Suppressor macrophage treated with lipopolysaccharide for 4 hours (primary cell): ENCODE data around the gene BST2.

Source experiments
- DNase-seq: peaks from one replicate; pipeline ENCODE4 v3.0.0-alpha.2; 2020

Gene BST2

GRCh38 chr19:17419154-17419620 is 13.8 kb upstream of the BST2 start:
- peak; percentile 2 for DNase-seq

DNA sequence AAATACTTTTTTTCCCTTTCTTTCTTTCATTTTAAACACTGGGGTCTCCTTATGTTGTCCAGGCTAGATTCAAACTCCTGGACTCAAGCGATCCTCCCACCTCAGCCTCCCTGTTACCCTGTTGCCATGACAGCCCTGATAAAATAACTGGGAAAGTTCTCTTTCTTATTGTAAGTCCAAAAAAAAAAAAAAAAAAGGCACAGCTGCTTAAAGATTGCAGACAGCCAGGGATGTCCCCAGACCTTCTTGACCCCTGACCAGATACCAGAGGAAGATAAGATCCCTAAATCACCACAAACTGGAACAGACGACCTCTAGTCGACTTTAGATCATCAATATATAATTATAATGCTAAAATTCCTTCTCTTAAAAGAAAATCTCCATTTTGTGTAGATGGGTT is 13.3 kb upstream of the BST2 start:
- no peak for DNase-seq

- no peak for DNase-seq
These were observed 9.7 kb upstream of the BST2 start for GRCh38 chr19:17415121-17415520.

DNA sequence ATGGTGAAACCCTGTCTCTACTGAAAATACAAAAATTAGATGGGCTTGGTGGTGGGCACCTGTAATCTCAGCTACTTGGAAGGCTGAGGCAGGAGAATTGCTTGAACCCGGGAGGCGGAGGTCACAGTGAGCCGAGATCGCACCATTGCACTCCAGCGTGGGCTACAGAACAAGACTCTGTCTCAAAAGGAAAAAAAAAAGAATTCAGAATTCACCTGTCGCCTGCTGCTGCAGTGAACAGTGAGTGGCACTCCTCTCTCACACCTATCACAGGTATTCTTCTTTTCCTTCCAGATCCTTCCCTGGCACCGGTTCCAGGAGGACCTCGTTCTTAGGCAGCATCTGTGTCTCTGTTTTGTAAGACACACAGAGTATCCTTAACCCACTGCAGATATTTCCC is 8.7 kb upstream of the BST2 start:
- DNase-seq = no peak

DNA sequence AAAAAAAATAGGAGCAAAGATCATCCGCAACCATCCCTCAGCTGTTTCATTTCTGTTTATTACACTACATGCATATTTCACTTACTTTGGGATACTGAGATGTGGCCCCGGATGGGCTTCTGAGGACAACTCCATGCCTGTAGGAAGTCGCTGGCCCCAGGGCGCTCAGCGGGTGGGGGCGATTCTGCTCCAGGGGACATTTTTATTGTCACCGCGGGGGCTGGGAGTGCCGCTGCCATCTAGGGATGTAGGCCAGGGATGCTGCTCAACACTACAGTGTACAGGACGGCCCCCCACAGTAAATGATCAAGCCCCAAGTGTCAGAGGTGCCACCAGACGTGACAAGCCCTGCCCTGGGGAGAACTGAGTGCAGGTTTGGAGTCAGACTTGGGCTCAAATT is 6.4 kb upstream of the BST2 start:
- no peak for DNase-seq

DNA sequence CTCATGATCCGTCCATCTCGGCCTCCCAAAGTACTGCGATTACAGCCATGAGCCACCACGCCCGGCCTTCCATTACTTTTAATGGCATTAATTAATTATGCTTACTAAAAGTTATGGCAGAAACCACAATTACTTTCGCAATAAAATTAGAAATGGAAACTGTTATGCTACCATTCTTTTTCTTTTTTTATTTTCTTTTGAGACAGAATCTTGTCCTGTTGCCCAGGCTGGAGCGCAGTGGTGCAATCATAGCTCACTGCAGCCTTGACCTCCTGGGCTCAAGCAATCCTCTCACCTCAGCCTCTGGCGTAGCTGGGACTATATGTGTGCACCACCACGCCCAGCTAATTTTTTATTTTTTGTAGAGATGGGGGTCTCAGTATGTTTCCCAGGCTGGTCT is 4.6 kb upstream of the BST2 start:
- no peak for DNase-seq

- no peak for DNase-seq
These were observed 1.4 kb upstream of the BST2 start for GRCh38 chr19:17406887-17407196.

DNA sequence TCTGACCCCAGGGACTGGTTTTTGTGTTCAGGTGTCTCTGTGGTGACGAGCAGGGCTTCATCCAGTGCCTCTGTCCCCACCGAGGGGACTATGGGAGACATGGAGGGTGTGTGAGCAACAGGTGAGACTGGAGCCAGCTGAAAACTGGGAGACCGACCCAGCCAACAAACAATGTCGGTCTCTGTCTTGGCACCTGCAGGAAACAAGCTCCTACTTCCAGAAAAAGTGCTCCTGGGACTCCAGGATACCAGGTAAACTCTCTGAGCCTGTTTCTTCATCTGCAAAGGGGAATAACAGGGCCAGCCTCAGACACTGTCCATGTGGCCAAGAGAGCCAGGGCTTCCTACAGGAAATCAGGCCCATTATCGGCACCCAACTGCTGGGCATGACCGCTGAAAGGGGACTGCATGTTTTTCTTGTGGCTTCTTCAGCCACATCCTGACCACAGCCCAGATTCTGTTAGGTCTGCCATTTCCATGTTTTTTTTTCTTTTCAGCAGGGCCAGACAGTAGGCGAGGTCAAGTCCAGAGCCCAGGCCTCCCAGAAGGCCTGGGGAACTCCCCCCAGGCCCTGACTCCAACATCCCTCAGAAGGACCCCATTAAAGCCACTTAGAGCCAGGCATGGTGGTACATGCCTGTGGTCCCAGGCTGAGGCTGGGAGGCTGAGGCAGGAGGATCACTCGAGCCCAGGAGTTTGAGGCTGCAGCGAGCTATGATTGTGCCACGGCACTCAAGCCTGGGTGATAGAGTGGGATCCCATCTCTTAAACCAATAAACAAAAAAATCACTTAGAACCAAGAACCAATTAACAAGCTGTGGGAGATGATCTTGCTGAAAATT is 836 bp upstream of the BST2 start:
- DNase-seq = peak; percentile 50

DNA sequence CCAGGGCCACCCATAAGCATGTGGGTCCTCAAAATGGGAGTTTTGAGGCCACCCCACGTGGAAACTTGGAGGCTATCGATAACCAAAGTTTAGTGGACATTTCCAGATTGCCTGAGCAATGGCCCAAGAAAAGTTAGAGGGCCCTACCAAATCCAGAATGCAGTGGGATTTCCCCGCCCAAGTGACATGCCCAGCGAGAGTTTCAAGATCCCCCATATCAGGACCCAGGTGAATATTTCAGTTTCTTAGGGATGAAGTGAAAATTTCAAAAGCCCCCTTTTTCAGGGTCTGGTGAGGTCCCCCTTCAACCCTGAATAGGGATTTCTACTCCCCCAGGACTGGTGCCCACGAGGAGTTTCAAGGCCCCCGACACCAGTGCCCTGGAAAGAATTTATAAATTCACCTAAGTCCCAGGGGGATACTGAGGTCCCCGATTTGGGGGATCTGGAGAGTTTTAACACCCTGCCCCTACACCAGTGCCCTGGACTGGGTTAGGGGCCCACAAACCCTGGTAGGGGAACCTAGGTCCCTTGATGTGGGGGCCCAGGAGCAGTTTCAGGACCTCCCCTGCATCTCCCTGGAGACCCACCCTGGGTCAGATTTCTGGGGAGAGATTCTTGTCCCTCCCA is 695 bp downstream of the BST2 start:
- no peak for DNase-seq

GRCh38 chr19:17404015-17404414 is 1.4 kb downstream of the BST2 start:
- DNase-seq = no peak

GRCh38 chr19:17402982-17403855 is 2.2 kb downstream of the BST2 start:
- peak; percentile 78 for DNase-seq

- no peak for DNase-seq
These were observed 3.8 kb downstream of the BST2 start for GRCh38 chr19:17401628-17402027.

- no peak for DNase-seq
These were observed 6.4 kb downstream of the BST2 start for GRCh38 chr19:17398902-17399527.

GRCh38 chr19:17394891-17395415 is 10.5 kb downstream of the BST2 start:
- no peak for DNase-seq

DNA sequence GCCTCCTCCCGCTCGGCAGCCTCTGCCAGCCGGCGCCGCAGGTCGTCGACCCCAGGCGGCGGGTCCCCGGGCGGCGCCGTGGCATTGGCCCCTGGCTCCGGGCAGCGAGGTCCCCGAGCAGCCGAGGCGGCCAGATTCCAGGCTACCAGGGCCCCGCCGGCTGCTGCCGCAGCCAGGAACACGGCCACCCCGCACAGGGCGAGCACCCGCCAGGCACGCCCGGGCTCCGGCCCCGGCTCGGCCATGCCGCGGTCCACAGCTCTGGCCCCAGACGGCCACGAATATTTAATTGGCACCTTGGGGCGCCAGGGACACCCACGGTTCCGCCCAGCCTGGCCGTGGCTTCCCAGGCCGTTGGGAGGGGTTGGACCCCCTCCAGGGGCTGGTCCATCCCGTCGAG is 11.5 kb downstream of the BST2 start, which contains the start of gene CCDC194:
Gene CCDC194, minus strand, starts transcription at position 283 of the 400 bp plus-strand sequence. Its CDS starts 38 bp downstream, at position 245.
- DNase-seq = no peak

- DNase-seq = no peak
These were observed 12.4 kb downstream of the BST2 start for GRCh38 chr19:17393002-17393401.

GRCh38 chr19:17391371-17392151 is 13.9 kb downstream of the BST2 start:
- peak; percentile 53 for DNase-seq

DNA sequence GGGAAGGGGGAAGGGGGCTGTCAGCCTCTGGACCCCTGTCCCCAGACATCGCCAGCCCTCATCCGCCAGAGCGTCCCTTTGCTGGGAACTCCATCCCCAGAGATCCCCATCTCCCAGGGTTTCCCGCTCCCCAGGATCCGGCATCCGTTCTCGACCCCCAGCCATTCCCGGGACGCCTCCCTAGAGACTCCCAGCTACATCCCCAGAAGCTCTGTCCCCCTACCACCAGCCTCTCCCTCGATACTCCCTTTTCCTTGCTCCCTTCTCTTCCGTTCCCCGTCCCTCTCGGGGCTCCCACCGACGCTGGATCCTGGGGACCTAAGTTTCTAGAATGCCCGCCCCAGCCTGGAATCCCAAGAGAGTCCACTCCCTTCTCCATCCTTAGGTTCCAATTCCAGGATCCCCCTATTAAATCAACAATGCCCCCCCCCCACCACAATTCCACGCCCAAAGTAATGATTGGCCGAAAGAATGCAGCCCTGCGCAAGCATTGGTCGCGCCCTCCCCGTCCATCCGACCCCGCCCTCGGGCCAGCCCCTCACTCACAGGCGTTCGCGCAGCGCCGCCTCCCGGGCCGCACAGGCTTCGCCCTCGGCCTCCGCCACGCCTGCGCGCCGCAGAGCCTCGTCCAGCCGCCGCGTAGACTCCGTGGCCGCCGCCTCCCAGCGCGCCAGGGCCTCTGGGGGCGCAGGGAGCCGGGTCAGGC is 14.6 kb downstream of the BST2 start:
- DNase-seq = peak; percentile 94

- no peak for DNase-seq
These were observed 15.3 kb downstream of the BST2 start for GRCh38 chr19:17389957-17390664.

DNA sequence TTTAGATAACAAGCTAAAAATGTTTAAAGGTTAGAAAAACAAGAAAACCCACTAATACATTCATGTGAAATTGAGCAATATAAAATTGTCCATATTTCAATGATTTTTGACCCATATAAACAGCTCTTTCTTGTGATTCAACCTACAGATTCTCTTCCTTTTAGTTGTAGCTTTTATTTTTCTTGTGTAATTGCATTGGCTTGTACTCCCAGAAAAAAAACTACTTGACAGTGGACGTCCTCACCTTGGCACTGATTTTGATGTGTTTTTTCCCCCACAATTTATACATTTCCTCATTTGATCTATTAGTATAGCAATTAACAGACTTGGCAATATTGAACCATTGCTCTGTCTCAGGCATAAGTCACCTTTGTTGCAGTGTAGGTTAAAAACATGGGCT is 16.1 kb downstream of the BST2 start:
- no peak for DNase-seq
